NCI-H524 treated with DMSO at 0.1 percent for 48 hours (cell line): Measurements from ENCODE around the gene TGFB2.

ENCODE experiments used
- DNase-seq: peaks from one replicate; lab custom pipeline; 2025; lab: John Stamatoyannopoulos, UW

The TGFB2 gene

DNA sequence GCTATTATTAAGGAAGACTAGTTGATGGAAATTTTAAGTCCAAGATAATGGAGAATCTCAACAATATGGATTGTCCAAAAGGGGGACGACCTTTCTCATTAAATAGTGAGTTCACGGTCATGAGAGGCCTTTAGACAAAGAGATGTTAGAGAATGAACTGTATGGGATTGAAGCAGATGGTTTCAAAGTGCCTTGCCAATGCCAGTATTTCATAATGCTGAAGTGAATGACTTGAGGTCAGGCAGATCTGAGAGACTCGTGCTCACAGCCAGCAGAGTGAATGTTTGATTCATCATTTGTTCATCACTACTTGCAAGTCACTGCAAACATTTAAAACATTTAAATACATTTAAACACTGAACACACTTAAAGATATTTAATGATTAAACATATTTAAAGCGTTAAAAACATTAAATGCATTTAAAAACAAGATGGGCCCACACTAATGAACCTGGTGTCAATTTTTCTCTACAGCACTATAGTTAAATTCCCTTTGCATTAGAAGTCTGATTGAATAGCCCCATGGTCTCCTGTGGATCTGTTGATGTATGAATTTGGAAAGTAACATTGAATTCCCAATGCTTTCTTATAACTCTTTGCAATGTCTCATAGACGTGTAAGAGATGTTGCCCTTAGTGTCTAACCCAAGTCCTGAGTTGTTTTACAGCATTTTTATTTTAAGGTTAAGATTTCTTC lies 80.7 kb downstream of the TGFB2 start:
- no peak for DNase-seq

DNA sequence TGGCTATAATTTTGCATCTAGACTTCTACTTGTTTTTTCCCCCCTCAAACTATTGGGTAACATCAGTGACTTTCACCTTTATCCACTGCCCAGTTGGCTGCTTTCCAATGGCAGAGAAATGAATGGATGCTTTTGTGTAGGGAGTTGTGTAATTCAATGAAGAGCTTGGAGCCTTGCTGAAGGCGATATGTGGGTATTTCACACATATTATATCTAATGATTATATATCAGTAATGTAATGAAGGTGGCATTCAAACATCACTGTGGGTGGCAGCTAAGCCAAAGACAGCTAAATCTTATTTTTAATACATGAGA lies 81.2 kb downstream of the TGFB2 start:
- no peak for DNase-seq

DNA sequence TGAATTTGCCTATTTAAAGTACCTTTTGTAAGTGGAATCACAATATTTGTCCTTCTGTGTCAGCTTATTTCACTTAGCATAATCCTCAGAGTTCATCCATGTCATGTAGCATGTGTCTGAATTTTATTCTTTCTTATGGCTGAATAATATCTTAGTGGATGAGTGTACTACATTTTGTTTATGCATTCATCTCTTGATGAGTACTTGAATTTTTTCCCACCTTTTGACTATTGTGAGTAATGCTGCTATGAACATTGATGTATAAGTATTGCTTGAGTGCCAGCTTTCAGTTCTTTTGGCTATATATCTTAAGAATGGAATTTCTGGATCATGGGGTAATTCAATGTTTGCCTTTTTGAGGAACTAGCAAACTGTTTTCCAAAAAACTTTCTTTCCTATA lies 84.2 kb downstream of the TGFB2 start:
- DNase-seq: no peak

DNA sequence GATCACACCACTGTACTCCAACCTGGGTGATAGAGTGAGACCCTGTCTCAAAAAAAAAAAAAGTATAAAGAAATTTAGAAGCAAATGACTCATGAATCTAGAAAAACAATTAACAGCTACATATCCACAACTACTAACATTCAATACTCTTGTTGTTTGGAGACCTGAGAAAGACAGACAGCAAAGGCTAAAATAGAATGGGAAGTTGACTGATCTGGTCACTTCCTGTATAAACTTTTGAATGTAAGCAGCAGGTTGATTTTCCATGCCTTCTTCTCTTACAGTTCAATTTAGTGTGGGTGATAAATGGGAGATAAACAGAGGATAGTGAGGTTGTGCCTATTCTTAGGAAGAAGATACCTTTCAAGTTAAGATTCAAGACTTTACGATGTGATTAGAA lies 85.2 kb downstream of the TGFB2 start:
- no peak for DNase-seq

DNA sequence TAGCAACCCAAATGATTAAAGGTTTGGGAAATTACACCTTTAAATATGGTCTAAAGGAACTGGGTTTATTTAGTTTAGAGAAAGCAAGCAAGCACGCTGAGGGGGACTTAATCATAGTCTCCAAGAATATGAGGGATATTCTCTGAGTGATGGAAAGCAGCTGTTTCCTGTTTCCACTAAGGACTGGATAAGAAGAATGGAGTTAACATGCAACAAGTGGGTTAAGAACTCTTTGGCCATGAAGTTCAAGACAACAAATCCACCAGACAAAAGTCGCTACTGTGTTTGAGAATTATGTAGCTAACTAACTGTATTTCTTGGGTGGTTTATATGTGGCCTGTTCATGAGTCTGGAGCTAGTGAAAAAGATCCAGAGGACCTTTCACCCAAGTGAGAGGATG lies 85.7 kb downstream of the TGFB2 start:
- no peak for DNase-seq

DNA sequence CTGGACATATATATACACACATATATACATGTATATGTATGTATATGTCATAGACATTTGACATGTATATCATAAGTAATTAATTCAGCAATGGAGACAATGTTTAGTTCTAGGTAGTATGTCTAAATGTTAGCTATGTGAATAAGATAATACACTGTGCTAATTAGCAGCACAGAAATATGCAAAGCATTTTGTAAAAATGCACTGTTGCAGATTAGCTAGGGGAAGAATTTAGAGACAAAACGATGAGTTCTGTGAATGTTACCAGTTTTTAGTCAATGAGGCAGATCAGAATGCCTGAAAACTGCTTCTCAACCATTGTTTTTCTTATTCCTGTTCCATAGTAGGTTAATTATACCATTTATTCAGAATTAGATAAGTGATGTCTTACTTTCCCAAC lies 86.3 kb downstream of the TGFB2 start:
- no peak for DNase-seq

DNA sequence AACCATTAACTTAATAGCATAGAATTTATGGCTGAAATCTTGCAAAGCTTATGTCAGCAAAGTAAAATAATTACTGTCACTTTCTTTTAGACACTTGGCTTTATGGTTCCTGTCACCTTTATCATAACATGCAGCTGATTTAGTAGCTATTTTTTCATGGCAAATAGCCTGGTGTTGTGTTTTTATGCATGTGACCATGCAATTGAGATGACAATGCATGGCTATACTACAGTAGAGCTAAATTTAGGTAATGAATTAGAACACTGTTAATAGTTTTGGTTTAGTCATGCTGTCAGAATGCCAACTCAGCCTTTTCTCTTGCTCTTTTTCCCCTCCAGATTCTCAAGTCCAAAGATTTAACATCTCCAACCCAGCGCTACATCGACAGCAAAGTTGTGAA lies 88.6 kb downstream of the TGFB2 start:
- DNase-seq: no peak

DNA sequence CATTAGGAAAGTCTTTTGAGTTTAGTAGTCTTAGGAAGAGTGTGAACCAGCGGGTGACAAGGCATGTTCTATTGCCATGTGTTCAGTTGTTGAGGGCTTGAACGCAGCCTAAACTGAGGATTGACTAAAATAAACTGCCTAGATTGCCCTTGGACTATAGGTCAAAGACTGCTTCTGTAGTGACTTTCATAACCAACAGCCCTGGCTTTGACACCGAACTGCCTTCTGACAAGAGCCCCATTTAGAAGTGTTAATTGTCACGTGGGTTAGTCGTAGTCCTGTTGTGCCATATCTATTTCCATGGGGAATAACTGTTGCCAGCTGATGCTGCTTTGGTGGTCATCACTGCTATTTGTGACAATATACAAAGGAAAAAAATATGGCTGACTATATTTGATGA lies 90.4 kb downstream of the TGFB2 start:
- no peak for DNase-seq

DNA sequence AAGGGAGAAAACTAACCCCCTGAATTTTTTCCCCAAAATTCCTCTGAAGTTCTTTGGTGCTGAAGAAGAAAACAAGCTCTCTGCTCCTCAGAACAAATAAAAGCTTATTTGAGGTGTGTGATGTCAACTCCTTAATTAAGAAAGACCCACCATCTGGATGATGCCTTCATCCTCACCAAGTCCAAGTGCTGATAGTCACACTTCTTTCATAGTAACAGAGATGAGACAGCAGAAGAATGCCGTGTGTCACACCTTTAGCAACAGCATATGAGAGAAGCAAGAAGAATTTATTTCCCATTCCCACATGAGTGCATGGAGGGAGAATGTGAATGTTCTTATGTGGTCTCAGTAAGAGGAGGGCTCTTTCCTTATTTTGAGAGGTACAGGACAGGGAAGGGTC lies 91.2 kb downstream of the TGFB2 start:
- no peak for DNase-seq

DNA sequence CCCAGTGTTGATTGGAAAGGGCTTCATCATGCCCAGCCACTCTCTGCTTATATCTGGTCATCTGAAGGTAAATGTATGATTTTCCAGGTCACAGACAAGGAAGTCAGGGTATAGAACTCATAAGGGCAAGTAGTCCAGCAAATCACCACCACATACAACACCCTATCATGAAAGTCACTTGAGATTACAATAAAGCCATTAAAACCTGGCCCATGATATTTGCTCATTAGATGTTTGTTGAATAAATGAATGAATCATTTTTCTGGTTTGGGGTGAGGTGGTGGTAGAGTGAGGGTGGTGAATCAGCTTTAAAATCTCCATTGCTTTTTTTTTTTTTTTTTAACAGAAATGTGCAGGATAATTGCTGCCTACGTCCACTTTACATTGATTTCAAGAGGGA lies 91.9 kb downstream of the TGFB2 start:
- DNase-seq: no peak

DNA sequence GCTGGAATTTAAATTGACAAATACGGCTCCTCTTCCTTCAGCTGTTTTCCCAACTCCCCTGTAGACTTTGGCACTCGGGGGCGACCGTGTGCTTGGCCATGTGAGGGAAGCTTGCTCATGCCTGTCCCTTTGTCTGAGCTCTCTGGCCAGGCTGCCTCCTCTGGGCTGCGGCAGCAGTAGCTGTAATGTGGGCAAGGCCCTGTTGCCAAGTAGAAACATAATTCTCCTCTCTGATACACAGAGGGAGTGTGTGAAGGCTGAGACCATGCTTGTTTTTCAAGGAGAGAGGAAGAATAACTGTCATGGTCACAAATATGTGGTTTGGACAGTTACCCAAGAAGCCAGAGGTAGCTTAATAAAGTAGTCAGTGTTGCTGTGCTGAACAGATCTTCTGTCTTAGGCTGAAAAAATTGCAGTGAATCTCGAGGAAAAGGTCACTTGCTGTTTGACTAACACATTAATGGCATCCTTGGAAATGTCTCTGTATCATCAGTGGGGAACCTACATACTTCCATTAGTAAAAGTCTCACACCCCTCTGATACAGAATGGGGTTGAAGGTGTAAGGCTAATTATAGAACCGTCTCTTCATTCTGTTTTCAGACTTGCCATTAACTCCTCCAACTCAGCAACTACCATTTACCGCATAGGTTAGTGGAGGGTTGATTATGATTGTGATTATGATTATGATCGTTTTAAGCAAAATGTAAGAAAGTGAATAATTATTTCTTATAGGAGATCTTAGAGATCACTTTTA lies 94.6 kb downstream of the TGFB2 start:
- DNase-seq: no peak

DNA sequence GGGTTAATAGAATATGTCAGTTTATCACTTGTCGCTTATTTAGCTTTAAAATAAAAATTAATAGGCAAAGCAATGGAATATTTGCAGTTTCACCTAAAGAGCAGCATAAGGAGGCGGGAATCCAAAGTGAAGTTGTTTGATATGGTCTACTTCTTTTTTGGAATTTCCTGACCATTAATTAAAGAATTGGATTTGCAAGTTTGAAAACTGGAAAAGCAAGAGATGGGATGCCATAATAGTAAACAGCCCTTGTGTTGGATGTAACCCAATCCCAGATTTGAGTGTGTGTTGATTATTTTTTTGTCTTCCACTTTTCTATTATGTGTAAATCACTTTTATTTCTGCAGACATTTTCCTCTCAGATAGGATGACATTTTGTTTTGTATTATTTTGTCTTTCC lies 98.1 kb downstream of the TGFB2 start:
- DNase-seq: no peak

DNA sequence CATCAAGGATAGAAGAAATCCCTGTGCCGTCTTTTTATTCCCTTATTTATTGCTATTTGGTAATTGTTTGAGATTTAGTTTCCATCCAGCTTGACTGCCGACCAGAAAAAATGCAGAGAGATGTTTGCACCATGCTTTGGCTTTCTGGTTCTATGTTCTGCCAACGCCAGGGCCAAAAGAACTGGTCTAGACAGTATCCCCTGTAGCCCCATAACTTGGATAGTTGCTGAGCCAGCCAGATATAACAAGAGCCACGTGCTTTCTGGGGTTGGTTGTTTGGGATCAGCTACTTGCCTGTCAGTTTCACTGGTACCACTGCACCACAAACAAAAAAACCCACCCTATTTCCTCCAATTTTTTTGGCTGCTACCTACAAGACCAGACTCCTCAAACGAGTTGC lies 99.0 kb downstream of the TGFB2 start:
- no peak for DNase-seq

DNA sequence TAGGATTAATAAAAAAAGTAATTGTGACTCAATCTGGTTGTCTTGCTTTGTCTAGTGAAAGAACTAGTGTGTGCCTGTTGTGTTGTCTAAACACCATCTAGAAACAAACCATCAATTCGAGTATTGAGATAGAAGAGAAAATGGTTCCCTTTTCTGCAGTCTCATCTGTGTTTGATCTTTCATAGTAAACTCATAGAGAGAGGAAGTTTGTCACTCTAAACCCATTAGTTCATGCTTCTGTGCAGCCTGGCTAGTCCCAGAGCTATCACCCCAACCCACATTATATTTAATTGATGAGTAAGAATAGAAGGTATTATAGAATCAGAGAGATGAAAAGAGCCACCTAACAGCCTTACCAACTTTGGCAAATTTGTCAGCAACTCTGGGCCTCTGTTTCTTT lies 99.5 kb downstream of the TGFB2 start:
- DNase-seq: no peak

DNA sequence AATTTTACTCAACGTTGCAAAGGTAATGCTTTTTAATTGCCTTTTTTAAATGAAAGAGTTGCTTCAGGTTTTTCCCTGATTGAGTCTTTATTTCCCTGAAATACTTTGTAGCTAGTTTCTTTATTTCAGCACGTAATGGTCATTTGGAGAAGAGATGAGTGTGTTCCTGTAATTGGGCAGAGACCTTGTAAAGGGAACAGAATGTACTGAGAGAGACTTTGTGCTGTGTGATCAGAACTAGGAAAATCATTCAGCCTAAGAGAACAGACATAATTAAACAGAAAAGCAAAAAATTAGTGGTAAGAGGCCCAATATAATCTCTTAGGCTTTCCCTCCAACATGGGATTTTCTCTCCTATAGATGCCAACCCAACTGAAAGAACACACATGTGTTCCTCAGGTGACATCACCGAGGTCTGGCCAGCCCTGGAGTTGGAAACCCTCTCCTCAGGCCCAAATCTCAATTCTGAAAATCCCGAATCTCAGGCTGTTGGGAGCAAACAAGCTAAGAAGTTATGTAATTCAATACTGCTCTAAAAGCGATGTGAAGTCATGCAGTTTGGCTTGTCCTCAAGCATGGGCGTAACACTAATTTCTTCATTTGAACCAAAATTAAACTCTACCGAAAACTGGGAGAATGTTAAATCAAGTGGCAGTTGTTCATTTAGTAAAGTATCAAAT lies 102.0 kb downstream of the TGFB2 start:
- DNase-seq: no peak

DNA sequence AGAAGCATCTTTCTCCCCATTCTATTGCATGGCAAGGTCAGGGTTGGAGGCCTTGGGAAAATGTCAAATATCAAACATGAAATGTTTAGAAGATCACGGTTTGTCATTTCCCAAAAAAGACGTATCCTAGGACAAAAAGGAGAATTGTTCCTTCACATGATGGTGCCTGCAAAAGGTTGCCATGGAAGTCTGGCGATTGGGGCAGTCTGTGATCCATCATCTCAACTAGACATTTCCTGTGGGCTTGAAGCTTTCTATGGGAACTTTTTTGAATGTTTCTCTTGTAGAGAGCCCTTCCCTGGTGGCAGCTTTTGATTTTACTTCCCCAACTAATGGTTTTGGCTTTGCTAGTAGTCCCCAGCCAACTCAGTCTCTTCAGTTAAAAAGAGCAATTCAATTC lies 106.3 kb downstream of the TGFB2 start:
- no peak for DNase-seq

DNA sequence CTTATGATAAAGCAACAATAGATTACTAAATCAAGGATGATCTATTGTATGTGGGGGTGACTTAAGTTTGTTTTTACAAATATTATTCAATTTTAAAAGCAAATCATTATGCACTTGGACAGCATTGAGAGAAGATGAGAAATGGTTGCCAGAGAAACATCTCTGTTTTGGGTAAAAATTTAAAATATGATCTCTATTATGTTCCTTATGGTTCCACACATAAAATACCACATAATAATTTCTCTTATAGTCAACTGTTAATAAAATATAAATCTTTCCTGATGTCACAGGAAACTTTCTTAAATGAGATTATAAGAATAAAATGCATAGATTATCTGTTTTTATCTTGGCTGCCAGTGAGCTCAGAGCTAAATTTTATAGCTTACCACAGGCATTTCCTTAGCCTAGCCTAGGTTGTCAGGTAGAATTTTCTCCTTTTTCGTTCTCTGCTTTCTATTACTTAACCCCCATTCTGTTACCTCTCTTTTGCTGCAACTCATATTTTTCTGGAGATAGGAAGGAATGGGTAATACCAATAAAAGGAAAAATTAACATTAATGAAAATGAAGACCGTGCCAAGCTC lies 109.7 kb downstream of the TGFB2 start:
- no peak for DNase-seq

DNA sequence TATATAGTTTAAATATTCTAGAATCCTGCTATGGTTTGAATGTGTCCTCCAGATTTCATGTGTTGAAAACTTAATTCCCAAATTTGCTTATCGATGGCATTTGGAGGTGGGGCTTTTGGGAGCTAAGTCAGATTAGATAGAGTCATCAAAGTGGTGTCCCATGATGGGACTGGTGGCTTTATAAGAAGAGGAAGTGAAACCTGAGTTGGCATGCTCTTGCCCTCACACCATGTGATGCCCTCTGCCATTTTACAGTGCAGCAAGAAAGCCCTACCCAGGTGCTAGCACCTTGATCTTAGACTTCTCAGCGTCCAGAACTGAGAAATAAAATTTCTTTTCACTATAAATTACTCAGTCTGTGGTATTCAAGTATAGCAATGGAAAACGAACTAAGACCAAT lies 111.3 kb downstream of the TGFB2 start:
- DNase-seq: no peak

DNA sequence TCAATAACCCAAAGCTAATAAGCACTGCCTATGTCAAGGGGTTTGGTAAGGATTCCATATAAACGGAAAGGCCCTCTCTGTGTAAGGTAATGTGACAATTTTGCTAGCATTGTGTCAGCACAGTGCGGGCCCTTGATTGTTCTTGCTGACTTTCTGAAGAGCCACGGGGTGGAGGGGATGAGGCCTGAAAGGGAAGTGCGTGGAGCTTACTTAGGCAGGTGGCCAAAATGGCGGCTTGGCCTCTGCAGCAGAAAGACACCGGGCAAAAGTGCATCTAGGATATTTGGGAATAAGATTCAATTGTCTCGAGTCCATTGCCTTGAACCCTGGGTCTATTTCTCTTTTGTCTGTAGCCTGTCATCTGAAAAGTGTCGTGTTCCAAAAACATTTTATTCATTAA lies 114.3 kb downstream of the TGFB2 start:
- DNase-seq: no peak

DNA sequence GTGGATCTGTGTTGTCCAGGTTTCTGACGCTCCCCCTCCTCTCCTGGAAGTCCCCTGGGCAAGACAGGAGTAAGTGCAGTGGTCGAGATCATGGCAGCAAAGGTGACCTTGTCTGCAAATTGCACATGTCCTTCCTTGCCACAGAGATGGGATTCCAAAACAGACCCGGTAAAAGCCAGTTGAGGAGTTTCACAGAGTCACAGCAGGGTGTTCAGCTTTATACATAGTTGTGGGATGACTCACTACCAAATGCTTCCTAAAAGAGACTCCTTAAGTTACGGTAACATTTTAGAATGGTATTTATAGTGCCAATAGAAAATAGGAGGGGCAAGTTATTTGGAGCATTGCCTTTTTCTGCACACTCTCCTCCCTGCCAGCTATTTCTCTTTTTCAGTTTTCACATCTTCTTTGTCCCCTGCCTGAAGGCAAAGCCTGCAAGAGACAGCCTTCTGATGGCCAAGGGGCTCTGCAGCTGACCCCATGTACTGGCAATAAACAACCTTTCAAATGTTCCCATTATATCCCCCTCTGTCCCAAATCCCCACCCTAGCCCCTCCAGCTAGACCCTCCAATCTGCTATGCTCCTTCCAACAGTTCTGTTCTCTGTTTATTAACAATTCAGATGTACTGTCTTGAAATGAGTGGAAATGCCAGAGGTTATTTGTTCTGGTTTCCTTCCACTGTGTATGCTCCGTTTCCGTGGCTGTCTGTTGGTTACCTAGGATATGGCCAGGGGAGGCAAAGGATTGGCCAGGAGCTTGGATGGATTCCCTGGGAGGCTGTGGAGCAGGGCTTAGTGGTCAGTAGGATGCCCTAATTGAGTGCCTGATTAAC lies 115.0 kb downstream of the TGFB2 start:
- no peak for DNase-seq

DNA sequence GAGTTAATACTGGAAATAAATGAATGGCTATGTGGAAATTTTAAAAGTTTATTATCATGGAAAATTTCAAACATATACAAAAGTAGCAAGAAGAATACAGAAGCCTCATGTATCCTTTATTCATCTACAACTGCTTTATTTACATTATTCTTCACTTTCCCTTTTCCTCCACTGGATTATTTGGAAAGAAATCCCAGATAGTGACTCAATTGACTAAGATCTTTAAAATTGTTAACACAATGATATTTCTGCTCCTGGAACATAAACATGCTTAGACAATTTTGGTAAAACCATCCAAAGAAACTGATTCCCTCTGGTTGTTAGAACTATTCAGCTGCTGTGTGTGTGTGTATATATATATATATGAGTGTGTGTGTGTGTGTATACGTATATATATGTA lies 116.2 kb downstream of the TGFB2 start:
- no peak for DNase-seq

DNA sequence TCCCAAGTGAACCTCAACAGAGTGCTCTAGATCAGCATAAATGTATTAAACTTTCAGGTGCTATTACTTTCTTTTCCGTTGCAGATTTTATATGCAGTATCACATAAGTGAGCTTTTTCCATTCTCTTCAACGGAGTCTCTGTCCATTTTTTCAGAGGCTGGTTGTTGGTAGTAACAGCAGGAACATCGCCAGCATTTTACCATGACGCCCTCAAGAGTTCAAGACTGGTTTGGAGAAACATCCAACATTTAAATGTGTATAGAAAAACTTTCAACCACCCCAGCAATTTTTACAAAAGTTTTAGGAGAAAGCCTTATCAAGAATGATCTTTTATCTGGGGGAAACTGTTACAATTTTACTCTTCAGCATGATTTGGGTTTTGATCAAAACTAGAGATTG lies 117.0 kb downstream of the TGFB2 start:
- DNase-seq: no peak
